HepG2 (cell line): ENCODE results near the gene TBC1D10B. TPM values are rescaled to one million over a fixed set of nuclear protein-coding genes. Genes with fewer than 3 reads are reported as not detected.

Experiments used
- ARHGAP35 ChIP-seq: sonication (generic); formaldehyde crosslinking; IDR thresholded peaks from 2 replicates; pipeline ENCODE4 v1.9.0; 2022; ENCODE audit warnings: mild to moderate bottlenecking, inconsistent platforms, moderate library complexity, missing genetic modification reagents, borderline replicate concordance
- BCL3 ChIP-seq: sonication (generic); formaldehyde crosslinking; IDR thresholded peaks from 2 replicates; pipeline ENCODE4 v1.5.1; 2020; ENCODE audit warnings: mild to moderate bottlenecking, missing genetic modification reagents, moderate library complexity
- FOSL2 ChIP-seq: sonication (generic); formaldehyde crosslinking; IDR thresholded peaks from 2 replicates; pipeline ENCODE4 v1.4.0; 2020; ENCODE audit warnings: missing genetic modification reagents
- GABPB1 ChIP-seq: IDR thresholded peaks from 2 replicates; pipeline ENCODE4 v1.6.1; 2016; ENCODE audit warnings: mild to moderate bottlenecking, missing genetic modification reagents, moderate library complexity, missing compliant biosample characterization
- GATAD2A ChIP-seq: IDR thresholded peaks from 2 replicates; pipeline ENCODE4 v1.6.1; 2016
- GMEB1 ChIP-seq: sonication (generic); formaldehyde crosslinking; IDR thresholded peaks from 2 replicates; pipeline ENCODE4 v1.5.1; 2020; ENCODE audit warnings: missing genetic modification reagents, mild to moderate bottlenecking, borderline replicate concordance
- LBX2 ChIP-seq: sonication (generic); formaldehyde crosslinking; IDR thresholded peaks from 2 replicates; pipeline ENCODE4 v1.5.0; 2020; ENCODE audit warnings: missing genetic modification reagents, mild to moderate bottlenecking, borderline replicate concordance
- MED1 ChIP-seq: sonication (generic); formaldehyde crosslinking; IDR thresholded peaks from 2 replicates; pipeline ENCODE4 v1.4.0; 2020; ENCODE audit warnings: missing genetic modification reagents
- MYPOP ChIP-seq: sonication (generic); formaldehyde crosslinking; IDR thresholded peaks from 2 replicates; pipeline ENCODE4 v1.8.1; 2023; ENCODE audit warnings: mild to moderate bottlenecking, moderate library complexity, missing genetic modification reagents
- NKX3-1 ChIP-seq: sonication (generic); formaldehyde crosslinking; IDR thresholded peaks from 2 replicates; pipeline ENCODE4 v1.5.0; 2020; ENCODE audit warnings: missing genetic modification reagents
- POLR2AphosphoS2 ChIP-seq: IDR thresholded peaks from 2 replicates; pipeline ENCODE4 v1.6.1; 2011; ENCODE audit warnings: low read depth, low read length, improper control_type of control experiment
- PRDM15 ChIP-seq: sonication (generic); formaldehyde crosslinking; IDR thresholded peaks from 2 replicates; pipeline ENCODE4 v1.4.0; 2020; ENCODE audit warnings: missing genetic modification reagents
- TRIM22 ChIP-seq: fragments of 450-650 bp; IDR thresholded peaks from 2 replicates; pipeline ENCODE4 v1.6.1; 2017
- ZFP37 ChIP-seq: sonication (generic); formaldehyde crosslinking; IDR thresholded peaks from 2 replicates; pipeline ENCODE4 v1.4.0; 2020; ENCODE audit warnings: missing genetic modification reagents, borderline replicate concordance
- ZMYM2 ChIP-seq: sonication (generic); formaldehyde crosslinking; IDR thresholded peaks from 2 replicates; pipeline ENCODE4 v1.8.0; 2022; ENCODE audit warnings: mild to moderate bottlenecking, missing genetic modification reagents
- ZNF570 ChIP-seq: sonication (generic); formaldehyde crosslinking; IDR thresholded peaks from 2 replicates; pipeline ENCODE4 v1.4.0; 2020; ENCODE audit warnings: mild to moderate bottlenecking, missing genetic modification reagents, borderline replicate concordance
- ZNF615 ChIP-seq: sonication (generic); formaldehyde crosslinking; IDR thresholded peaks from 2 replicates; pipeline ENCODE4 v1.5.0; 2020; ENCODE audit warnings: mild to moderate bottlenecking, missing genetic modification reagents, borderline replicate concordance
- polyA plus RNA-seq, 8 experiments: library from polyadenylated mRNA; depleted of rRNA in 3 of 8; stranded (reverse) in 7 of 8; unstranded in 1 of 8; fragments of >200 nt; fragmentation: Illumina TruSeq in 4 of 8; extraction: Trizol in 4 of 8; gene quantifications; 2 replicates each; pipeline versions ENCODE4 v1.2.1 to v1.2.3, GENCODE V29; 2011 to 2016; ENCODE audit warnings: low read depth in 4 of 8, missing spikeins in 1 of 8, mixed read lengths in 1 of 8; ENCODE audit not compliant: insufficient read depth in 1 of 8
- total RNA-seq, 5 experiments: library from RNA; depleted of rRNA; stranded (reverse); fragments of >200 nt; fragmentation: Illumina TruSeq; extraction: Trizol; gene quantifications; 2 replicates each; pipeline ENCODE4 v1.2.3, GENCODE V29; 2016; ENCODE audit warnings: low read depth in 1 of 5

The TBC1D10B gene
- total and polyA plus RNA-seq, 2 of the 13 experiments (the other 11 are each of a cell fraction or from before 2014, with no cell fraction given), result 15.7 to 24.8 TPM

GRCh38 chr16:30335598-30336474 is 34.5 kb downstream of the TBC1D10B start (continued):
- TF ChIP-seq ARHGAP35, result no peak
- TF ChIP-seq PRDM15 (CRISPR knock-in tag), result no peak
- no peak for TF ChIP-seq BCL3 (CRISPR knock-in tag)
- TF ChIP-seq POLR2AphosphoS2, result no peak
- no peak; the same call in 1 of the 2 replicates for TF ChIP-seq GMEB1
- TF ChIP-seq GATAD2A (CRISPR knock-in tag), result peak; percentile 93
- peak; percentile 89 for TF ChIP-seq MED1 (CRISPR knock-in tag)
- TF ChIP-seq GABPB1 (CRISPR knock-in tag), result no peak
- no peak for TF ChIP-seq TRIM22
- TF ChIP-seq ZFP37 (CRISPR knock-in tag), result peak; percentile 62
- TF ChIP-seq ZMYM2 (CRISPR knock-in tag), result peak; percentile 68; the same call in 1 of the 2 replicates
- peak; percentile 75 for TF ChIP-seq MYPOP (CRISPR knock-in tag)
- peak; percentile 85; the same call in 1 of the 2 replicates for TF ChIP-seq ZNF615
- TF ChIP-seq NKX3-1 (CRISPR knock-in tag), result no peak
- no peak for TF ChIP-seq LBX2 (CRISPR knock-in tag)
- TF ChIP-seq FOSL2 (CRISPR knock-in tag), result peak; percentile 28; the same call in 1 of the 2 replicates
- no peak for TF ChIP-seq ZNF570 (CRISPR knock-in tag)
